NCI-H1436 treated with DMSO at 0.1 percent for 48 hours (cell line): ENCODE results near the gene CYP27B1.

Experiments used
- DNase-seq: peaks from one replicate; lab custom pipeline; 2025; lab: John Stamatoyannopoulos, UW

CYP27B1 gene

DNA sequence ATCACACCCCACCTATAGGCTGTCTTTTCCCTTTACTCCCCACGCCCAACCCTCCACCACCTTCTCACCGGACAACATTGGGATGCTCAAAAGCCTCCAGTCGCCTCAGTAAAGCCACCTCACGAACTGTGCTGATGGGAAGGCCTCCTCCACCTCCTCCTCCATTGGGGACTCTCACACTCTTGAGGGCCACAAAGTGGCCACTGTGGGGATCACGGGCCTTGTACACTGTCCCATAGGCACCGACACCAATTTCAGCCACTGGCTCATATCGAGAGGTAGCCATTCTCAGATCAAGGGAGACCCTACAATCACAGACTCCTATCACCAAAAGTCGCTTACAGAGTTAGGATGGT, 15.5 kb downstream of the CYP27B1 start:
- DNase-seq, result no peak

- DNase-seq, result no peak
These were observed 16.1 kb downstream of the CYP27B1 start for GRCh38 chr12:57750561-57751431.

- no peak for DNase-seq
These were observed 17.8 kb downstream of the CYP27B1 start for GRCh38 chr12:57749061-57749460.

DNA sequence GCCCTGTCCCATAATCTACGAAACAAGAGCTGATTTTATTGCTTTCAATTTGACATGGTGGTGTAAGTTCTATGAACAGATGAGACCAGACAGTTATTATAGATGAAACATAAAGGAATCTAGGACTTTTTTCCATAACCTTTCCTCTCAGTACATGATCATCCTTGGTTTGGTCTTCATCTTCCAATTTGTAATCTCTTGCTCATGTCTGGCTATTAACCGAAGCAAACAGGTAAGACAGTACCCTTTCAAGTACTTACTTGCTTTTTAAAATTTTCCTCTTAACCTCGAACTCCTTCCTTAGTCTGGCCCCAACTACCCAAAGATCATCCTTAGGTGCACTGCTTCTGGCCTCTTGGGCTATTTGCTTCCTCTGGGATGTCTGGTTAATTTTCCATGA, 20.9 kb downstream of the CYP27B1 start:
- DNase-seq, result no peak

DNA sequence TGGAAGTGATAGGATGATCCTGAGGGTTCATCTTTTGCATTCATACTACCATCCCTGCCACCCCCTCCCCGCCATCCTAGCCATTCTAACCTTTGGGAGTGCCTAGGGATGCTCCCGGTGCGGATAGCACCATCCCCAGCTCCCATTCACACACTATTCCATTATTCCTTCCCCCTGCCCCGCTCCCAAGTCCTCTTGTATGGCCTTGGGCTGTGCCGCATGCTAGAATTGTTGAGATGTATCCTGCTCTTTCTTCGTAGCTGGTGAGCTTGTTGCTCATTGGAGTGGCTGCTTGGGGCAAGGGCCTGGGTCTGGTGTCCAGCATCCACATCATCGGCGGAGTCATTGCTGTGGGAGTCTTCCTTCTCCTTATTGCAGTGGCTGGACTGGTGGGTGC, 21.4 kb downstream of the CYP27B1 start:
- no peak for DNase-seq

GRCh38 chr12:57744777-57745484, 21.9 kb downstream of the CYP27B1 start, which contains the start of gene TSPAN31:
Gene TSPAN31, plus strand, starts transcription at chr12:57745039. Its CDS starts 116 bp downstream, at chr12:57745155.
- DNase-seq, result peak; percentile 93

DNA sequence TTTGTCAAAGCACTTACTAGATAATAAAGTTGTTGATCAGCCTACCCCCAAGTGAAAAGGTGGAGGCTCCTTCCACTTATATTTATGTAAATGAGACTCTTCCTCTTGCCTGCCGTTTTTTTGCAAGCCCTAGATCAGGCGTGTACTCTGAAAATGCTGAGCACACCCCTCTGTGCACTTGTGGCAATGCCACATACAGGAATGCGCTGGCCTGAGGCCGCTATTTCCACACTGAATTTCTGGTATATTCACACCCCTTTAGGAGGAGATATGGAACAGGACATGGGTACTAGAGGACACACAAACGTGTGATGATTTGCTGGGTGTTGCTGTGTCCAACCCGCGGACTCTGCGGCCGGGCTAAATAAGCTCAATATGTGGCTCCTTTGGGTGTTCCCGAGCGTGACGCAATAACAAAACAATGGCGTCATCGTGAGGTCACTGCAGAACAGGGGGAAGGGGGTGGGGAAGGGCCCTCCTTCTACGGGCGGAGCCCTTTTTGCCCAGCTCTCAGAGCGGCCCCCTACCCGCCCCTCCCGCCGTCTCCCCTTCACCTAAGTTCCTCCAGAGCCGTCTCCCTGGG, 22.6 kb downstream of the CYP27B1 start:
- DNase-seq, result no peak

GRCh38 chr12:57743769-57744168, 23.1 kb downstream of the CYP27B1 start:
- DNase-seq, result no peak

DNA sequence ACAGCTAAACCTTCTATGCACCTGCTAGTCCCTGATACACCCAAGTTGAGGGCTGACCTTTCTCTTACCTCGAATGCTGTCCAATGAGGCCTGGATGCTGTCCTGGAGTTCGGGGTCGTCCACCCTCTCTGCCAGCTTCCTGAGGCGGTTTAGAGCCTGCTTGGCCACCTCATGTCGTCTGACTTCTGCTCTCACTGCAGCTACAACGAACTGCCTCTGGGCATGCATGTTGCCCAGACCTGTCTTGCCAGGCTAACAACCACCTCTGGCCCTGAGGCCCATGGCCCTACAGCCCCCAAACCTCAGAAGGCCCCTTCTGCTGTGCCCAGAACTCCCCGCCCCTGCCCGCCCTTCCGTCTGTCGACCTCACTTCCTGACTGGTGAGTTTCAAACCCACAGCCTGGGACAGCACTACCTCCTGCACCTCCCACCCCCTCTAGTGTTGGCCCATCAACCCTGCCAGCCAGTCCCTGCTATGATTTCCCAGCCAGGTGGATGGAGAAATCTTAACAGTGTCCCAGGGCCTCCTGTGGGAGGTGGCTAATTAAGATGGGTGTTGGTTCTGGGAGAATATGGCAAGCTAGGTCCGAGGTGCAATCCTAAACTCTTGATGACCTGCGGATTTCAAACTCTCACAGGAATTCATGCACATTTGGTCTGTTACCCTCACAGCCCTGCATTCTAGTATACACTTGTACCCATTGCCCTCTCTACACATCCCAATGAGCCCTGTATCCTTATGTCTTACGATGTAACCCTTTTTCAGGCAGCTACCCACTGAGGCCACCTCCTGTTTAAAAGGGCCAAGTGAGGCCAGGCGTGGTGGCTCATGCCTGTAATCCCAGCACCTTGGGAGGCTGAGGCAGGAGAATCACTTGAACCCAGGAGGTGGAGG, 24.8 kb downstream of the CYP27B1 start:
- DNase-seq, result no peak

GRCh38 chr12:57741413-57741789, 25.5 kb downstream of the CYP27B1 start:
- DNase-seq, result no peak

- no peak for DNase-seq
These were observed 26.0 kb downstream of the CYP27B1 start for GRCh38 chr12:57740656-57741412.

DNA sequence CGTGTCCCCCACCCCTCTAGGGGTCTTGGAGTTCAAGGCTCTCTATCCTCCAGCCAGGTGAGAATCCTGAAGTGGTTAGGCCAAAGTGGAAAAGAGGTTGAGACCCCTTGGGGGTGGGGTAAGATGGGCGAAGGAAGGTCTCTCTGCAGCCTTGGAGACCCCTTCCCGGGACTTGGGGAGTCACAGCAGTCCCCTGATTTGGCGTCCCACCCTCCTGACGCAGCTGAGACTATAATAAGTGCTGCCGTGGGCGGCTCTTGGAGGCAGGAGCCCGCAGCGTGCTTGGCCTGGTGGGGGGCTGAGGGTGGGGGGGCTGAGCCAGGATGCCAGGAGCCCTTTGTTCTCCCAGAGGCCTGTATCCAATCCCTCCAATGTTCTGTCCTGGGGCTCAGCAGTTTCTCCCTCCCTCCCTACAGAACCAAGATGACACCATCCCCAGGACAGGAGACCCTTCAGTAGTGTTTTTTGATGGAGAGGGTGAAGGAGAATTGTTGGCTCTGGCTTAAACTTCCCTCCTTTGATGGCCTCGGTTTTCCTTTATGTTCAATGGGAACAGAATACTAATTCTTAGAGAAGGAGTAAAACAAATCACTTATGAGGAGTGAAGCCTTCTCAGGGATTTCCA, 26.9 kb downstream of the CYP27B1 start:
- DNase-seq, result no peak

DNA sequence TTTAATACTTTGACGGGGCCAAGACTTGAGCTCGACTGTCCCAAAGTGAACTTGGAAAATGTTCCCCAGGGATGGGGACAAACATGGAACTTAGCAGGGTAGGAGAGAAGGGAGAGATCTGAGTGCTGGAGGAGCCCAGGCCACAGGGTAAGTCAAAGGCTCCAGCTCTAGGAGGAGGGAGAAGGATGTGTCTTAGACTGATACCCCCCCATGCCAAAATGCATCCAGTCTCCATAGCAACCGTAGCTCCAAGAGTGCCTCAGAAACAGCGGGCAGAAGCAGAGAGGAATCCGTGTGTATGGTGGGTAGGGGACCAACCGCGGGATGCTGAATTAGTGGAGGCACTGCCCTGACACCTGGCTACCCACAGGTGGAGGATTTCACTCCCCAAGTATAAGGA, 27.5 kb downstream of the CYP27B1 start:
- no peak for DNase-seq

DNA sequence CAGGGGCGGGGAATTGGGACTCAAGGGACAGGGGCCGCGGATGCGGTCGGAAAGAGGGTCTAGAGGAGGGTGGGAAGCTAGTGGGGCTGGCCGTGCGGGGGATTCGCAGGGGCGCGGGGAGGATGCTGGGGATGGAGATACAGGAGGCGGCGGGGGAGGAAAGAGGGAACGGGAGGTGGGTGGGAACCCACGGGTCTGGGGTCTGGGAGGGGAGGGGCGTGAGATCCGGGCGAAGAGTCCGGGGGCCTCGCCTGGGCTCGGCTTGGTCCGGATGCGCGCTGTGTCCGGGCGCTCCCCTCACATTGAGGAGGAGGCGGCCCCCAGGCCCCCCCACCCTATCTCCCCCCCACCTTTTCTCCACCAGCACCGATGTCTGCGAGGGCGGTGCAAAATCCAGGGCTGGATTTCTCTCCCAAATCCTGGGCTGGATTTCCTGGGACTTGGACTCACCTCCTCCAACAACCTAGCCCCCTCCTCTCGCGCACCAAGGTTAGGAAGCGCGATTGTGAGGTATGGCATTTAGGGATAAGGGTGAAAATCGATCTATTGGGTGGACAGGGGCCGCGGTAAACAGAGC, 28.1 kb downstream of the CYP27B1 start, which contains the start of gene AGAP2:
Gene AGAP2, minus strand, starts transcription at position 82 of the 577 bp plus-strand sequence. CDS start 496 bp downstream, outside the sequence.
- no peak for DNase-seq

- no peak for DNase-seq
These were observed 29.1 kb downstream of the CYP27B1 start for GRCh38 chr12:57737467-57738460.

GRCh38 chr12:57736741-57737466, 30.0 kb downstream of the CYP27B1 start:
- DNase-seq, result no peak

DNA sequence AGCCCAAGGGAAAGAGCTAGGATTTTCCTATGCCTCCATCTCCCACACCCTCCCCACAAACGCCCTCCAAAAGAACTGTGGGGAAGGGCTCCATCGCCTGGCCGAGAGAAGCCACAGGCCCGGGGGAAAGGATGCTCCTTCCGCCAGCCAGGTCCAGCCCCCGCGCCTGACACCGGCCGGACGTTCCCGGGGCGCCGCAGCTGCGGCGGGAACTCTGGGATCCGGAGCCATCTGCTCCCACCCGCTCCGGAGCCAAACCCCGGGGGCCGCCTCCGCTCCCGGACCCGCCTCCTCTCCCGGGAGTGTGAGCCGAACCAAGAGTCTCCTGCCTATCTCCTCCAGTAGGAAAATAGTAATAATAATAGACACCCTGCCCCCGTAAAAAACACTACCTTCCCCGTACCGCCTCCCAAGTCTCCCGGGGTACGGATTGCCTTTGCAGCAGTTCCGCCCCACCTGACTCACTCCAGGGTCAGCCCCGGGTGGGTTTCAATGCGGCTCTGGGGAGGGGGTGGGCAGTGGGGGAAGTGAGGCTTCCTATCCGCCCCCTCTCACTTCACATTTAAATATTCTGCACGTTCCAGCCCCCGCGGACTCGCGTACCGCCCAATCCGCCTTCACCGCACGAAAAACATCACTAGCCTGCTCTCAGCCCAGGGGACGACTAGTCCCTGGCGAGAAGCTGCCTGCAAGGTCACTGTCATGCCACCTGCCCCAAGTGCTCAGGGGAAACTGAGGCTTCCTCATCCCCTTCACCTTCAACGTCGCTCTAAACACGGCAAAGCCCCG, 30.7 kb downstream of the CYP27B1 start:
- no peak for DNase-seq
